Ramos (cell line): ENCODE data around the gene MAL.

ENCODE experiments used
- in situ Hi-C: fragments of 300-500 bp; cut with MboI; formaldehyde crosslinking; loops from one replicate; pipeline ENCODE4 v1.14.3; 2022; ENCODE audit warnings: low sequenced_read_pairs; ENCODE audit not compliant: unreplicated experiment

Gene MAL

GRCh38 chr2:94995553-94996304 is 29.8 kb upstream of the MAL start:
- in situ Hi-C loops: no loop called here

DNA sequence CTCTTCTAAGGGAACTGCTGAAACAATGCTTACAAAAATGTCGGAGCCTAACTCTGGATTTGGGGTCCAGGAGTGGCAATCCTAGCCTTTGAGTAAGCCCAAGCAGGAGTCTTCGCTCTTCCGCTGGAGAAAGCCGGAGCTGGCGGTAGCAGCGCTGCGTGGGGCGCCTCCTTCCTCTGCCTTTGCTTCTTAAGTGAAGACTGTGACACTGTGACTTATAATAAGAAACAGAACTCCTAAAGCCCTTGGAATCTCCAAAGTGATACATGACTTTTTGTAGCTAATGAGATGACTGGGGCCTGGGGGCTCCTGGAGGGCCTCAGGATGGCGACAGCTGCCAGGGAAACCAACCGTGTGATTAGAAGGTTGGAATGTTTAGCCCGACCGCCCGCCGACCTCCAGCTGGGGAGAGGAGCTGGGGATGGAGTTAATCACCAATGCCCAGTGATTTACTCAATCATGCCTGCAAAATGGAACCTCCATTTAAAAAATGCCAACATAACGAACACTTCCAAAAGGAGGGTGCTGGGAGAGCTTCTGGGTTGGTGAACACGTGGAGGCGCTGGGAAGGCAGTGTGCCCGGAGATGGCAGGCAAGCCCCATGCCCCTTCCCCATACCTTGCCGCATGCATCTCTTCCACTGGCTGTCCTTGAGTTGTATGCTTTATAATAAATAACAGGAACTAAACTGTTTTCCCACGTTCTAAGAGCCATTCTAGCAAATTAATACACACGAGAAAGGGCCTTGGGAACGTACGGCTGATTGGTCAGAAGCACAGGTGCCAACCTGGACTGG is 29.0 kb upstream of the MAL start:
- in situ Hi-C loops: no loop called here

DNA sequence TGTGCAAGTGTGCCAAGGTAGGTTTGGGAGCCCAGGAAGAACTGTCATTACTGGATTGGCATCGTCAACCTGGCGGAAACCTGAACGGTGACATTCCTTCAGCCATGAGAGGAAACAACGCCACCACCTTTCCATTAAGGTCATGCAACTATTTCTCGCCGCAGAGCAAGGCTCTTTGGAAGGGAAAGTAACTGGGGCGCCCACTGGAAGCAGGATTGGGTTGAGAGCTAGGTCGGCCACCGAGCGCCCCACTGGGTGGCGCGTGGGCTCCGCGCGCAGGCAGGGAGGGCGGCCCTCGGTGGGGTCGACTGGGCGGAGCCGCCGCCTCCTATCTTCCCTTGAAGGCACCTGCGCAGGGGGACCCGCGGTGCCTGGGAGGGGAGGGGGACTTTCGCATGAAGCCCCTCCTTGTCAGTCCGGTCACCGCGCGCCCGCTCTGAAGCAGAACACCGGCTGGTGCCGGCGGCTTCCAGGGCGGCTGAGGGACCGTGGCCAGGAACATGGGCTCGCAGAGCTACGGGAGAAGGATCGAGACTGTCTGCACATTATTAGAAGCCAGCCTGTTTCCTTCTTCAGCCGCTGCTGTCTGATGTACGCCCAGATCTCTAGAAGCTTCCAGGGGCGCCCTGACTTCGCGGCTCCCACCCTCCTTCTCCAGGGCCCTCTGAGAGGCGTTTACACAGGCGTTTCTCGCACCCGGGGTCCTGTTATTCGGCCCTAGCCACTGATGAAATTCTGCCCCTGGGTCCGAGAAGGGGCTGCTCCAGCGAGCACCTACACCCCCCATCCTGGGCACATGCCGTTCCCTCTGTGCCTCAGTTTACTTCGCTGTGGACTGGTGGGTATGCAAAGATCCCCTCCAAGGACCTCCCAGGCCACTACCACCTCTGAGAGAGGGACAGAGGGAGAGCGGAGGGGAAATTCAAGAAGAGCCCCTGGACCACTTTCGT is 27.3 kb upstream of the MAL start:
- in situ Hi-C loops: no loop called here

DNA sequence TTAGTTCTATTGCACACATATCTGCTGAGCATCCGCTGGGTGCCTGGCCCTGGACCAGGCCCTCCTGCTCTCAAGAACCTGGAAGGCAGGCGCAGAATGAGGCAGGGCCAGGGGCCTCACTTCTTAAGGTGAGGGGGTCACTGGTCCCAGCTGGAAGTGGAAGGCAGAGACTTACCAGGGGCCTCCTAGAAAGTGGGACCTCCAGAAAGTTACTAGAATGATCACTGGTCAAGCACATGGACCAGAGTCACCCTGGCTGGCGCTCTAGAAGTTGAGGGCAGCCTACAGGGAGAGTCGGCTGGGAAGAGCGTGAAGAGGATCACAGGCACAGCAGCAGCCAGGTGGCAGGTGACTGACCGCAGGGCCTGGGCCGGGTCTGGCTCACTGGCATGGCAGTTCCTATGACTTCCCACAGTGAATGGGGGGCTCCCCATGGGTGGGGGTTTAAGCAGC is 26.1 kb upstream of the MAL start:
- in situ Hi-C loops: no loop called here

GRCh38 chr2:95001051-95001562 is 24.4 kb upstream of the MAL start:
- in situ Hi-C loops: no loop called here

GRCh38 chr2:95001701-95002100 is 23.8 kb upstream of the MAL start:
- in situ Hi-C loops: no loop called here

- in situ Hi-C loops: no loop called here
These were observed 23.0 kb upstream of the MAL start for GRCh38 chr2:95002498-95002897.

GRCh38 chr2:95004287-95004686 is 21.2 kb upstream of the MAL start:
- in situ Hi-C loops: no loop called here

DNA sequence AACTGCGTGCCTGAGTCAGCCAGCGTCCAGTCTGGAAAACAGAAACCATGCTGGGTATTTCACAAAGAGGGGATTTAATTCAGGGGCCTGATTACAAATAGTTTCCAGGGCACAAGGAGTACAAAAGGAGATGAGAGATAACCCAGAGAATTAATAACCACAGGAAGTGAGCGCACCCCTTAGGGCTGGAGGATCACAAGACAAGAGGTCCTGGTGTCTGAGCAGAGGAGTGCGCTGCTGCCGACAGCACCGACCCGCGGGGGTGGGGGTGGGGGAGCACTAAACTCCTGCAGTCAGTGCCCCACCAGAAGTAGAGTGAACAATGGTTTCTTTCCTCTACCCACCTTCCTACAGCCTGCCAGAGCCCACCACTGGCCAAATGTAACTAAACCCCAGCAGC is 20.8 kb upstream of the MAL start:
- in situ Hi-C loops: no loop called here

- in situ Hi-C loops: no loop called here
These were observed 19.8 kb upstream of the MAL start for GRCh38 chr2:95005726-95006125.

DNA sequence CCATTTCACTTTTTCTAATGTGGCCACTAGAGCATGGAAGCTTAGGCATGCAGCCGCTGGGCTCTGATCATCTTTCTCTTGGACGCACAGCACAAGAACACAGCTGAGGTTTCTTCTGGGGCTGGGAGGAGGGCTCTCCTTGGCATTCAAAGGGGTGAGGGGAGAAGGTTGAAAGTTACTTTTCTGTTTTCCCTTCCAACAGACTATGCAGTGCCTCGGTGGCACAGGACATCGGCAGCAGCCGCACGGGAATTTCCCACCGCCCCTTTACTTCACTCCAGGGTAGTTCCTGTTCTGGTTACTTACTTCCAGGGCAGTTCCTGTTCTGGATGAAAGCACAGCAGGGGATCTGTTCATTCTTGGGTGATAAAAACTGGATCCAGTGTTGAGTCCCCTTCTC is 18.9 kb upstream of the MAL start:
- in situ Hi-C loops: no loop called here

GRCh38 chr2:95007031-95007609 is 18.4 kb upstream of the MAL start:
- in situ Hi-C loops: no loop called here

- in situ Hi-C loops: no loop called here
These were observed 17.7 kb upstream of the MAL start for GRCh38 chr2:95007822-95008221.

DNA sequence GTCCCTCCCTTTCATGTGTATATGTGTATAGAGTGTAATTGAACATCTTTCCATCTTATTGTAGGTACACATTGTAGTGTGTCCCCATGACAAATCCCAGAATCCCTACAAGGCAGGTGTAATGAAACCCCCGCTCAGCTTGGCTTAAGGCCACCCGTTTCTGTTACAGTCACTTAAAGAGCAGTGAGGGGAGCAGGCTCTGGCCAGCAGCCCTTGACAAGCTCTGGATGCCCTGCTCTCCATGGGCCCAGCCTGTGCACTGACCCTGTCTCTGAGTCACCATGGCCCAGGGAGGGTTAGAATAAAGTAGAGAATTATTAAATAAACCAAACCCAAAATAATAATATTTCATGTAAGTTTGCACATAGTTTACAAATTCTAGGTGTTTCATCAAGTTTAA is 17.2 kb upstream of the MAL start:
- in situ Hi-C loops: no loop called here

GRCh38 chr2:95008996-95009395 is 16.5 kb upstream of the MAL start:
- in situ Hi-C loops: no loop called here

DNA sequence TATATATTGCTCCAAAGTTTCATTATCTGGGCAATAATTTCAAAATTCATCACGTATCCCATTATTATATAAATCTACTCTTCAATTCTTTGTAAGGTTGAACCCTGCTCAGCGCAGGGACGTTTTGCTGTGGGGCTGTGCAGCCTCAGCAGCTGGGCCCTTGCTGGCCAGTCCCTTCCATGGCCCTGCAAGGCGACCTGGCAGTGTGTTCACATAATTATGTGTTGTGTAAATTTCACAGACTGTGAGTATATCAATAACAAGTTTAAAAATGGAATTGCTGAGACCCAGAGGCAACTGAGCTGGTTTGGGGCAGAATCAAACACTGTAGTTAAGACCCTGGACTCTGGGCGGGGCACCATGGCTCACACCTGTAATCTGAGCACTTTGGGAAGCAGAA is 16.1 kb upstream of the MAL start:
- in situ Hi-C loops: no loop called here

DNA sequence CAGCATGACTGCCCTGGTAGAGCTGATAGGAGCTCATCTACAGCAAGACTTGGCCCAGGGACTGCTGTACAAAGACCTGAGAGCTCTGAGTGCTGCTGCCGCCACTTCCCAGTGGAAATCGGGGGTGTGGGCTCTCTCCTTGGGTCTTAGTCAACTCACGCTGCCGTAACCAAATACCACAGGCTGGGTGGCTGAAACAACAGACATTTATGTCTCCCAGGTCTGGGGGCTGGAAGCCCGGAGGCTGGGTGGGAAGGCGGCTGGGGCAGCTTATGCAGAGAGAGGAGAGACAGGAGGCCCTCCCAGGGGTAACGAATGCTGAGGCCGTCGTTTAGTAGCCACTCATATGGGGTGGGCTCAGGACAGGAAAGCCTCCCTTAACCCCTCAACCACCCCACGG is 15.4 kb upstream of the MAL start:
- in situ Hi-C loops: no loop called here

GRCh38 chr2:95010718-95011117 is 14.8 kb upstream of the MAL start:
- in situ Hi-C loops: no loop called here

DNA sequence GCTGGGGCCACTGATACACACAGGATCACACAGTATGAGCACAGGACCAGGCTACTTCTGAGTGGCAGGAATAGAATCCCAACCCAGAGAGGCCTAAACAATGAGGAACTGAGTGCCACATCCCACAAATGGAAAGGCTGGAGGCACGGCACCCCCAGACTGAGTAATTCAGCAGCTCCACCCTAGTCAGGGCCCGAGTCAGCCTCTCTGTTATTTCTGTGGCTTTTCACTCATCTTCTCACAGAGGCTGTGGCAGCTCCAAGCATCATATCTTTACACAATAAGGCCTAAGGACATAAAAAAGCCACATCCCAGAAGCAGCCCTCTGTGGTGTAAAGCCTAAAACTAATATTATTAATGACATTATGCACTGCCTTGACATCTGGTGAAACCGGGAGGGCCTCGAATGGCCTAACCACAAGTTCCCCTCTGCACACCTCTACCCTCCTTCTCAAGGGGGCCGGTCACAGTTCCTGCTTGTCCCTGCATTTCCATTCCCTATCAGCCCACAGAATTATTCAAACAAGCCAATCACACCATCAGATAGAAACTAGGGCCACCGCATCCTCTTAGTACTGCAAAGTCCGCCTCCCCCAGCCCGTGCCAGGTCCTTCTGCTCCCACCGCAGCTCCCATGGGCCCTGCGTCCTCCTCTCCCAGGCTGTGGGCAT is 12.5 kb upstream of the MAL start:
- in situ Hi-C loops: no loop called here

DNA sequence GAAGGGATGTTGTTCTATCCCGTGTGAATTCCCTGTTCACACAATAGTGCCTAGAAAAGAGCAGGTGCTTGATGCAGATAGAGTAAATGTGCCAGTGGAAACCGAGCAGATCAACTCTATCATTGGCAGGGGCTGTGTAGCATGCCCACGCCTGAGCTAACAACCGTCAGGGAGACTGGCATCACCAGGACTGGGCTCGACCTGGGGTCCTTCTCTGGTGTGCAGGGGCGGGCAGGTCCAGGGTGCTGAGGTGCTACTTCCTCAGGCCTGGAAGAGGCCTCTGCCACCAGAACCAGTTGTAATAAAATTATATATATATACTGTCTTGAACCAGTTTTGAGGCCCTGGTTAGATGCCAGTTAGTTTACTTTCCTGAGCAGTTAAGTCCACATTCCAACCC is 11.8 kb upstream of the MAL start:
- in situ Hi-C loops: no loop called here
